OCI-LY1 (cell line): Measurements from ENCODE around the gene CENPT.

ENCODE experiments used
- H2AFZ ChIP-seq: fragments of 200-600 bp; sonication (generic), shearing (Covaris generic); 2 replicates; pipeline ENCODE4 v1.6.0; 2014; ENCODE audit warnings: antibody characterized with exemption, mild to moderate bottlenecking, low read length
- H3F3A ChIP-seq: fragments of 200-600 bp; sonication (generic), shearing (Covaris generic); 2 replicates; pipeline ENCODE4 v1.6.0; 2014; ENCODE audit warnings: mild to moderate bottlenecking, antibody characterized with exemption, low read length, moderate library complexity; ENCODE audit not compliant: insufficient read depth
- H3K27ac ChIP-seq: fragments of 200-600 bp; sonication (generic); 2 replicates; pipeline ENCODE4 v1.5.1; 2014; ENCODE audit warnings: low read length, mixed run types, mild to moderate bottlenecking, low read depth; ENCODE audit not compliant: poor library complexity, severe bottlenecking
- H3K27me3 ChIP-seq: fragments of 200-600 bp; sonication (generic); 2 replicates; pipeline ENCODE4 v1.6.0; 2014; ENCODE audit warnings: antibody characterized with exemption, mild to moderate bottlenecking, low read length, moderate library complexity; ENCODE audit not compliant: insufficient read depth
- H3K36me3 ChIP-seq: fragments of 200-600 bp; sonication (generic); 2 replicates; pipeline ENCODE4 v1.6.1; 2014; ENCODE audit warnings: mild to moderate bottlenecking, antibody characterized with exemption, low read length, moderate library complexity, mixed read lengths; ENCODE audit not compliant: insufficient read depth
- H3K4me1 ChIP-seq: fragments of 200-600 bp; sonication (generic); 2 replicates; pipeline ENCODE4 v1.5.1; 2014; ENCODE audit warnings: mild to moderate bottlenecking, low read length, moderate library complexity; ENCODE audit not compliant: insufficient read depth, severe bottlenecking
- H3K4me2 ChIP-seq: fragments of 200-600 bp; sonication (generic), shearing (Covaris generic); 2 replicates; pipeline ENCODE4 v1.6.1; 2014; ENCODE audit warnings: low read length
- H3K4me3 ChIP-seq: fragments of 200-600 bp; sonication (generic); 2 replicates; pipeline ENCODE4 v1.5.1; 2014; ENCODE audit warnings: low read length, low read depth, mild to moderate bottlenecking, mixed read lengths; ENCODE audit not compliant: poor library complexity, severe bottlenecking
- H3K79me2 ChIP-seq: fragments of 200-600 bp; shearing (Covaris generic); 2 replicates; pipeline ENCODE4 v1.6.1; 2016; ENCODE audit warnings: mixed run types, low read length, mixed read lengths; ENCODE audit not compliant: insufficient read depth
- H3K9ac ChIP-seq: fragments of 200-600 bp; sonication (generic), shearing (Covaris generic); 2 replicates; pipeline ENCODE4 v1.6.1; 2014; ENCODE audit warnings: mild to moderate bottlenecking, low read length, mixed read lengths
- H3K9me2 ChIP-seq: fragments of 200-600 bp; sonication (generic), shearing (Covaris generic); 2 replicates; pipeline ENCODE4 v1.6.1; 2014; ENCODE audit warnings: low read depth, mild to moderate bottlenecking, low read length, mixed read lengths
- H3K9me3 ChIP-seq: fragments of 200-600 bp; shearing (Covaris generic); 2 replicates; pipeline ENCODE4 v1.6.1; 2014; ENCODE audit warnings: low read length, mixed read lengths
- H4K20me1 ChIP-seq: fragments of 200-600 bp; sonication (generic), shearing (Covaris generic); 2 replicates; pipeline ENCODE4 v1.6.0; 2016; ENCODE audit warnings: mild to moderate bottlenecking, low read length; ENCODE audit not compliant: insufficient read depth
- CTCF ChIP-seq: fragments of 200-600 bp; sonication (generic), shearing (Covaris generic); IDR thresholded peaks from 2 replicates; pipeline ENCODE4 v1.5.1; 2017; ENCODE audit warnings: mild to moderate bottlenecking, antibody characterized with exemption, low read length, moderate library complexity, mixed read lengths
- EZH2 ChIP-seq: fragments of 200-600 bp; sonication (generic), shearing (Covaris generic); IDR thresholded peaks from 2 replicates; pipeline ENCODE4 v1.8.0; 2017; ENCODE audit warnings: borderline replicate concordance, mixed run types, mild to moderate bottlenecking, antibody characterized with exemption, low read length, moderate library complexity, mixed read lengths

Gene CENPT

GRCh38 chr16:67869653-67870052 lies 22.2 kb upstream of the CENPT start:
- peaks cover 18% of the 10 kb centered on the region for H3K4me1 ChIP-seq
- peaks cover 66% of the 10 kb centered on the region for H3K36me3 ChIP-seq

GRCh38 chr16:67868290-67868689 lies 20.8 kb upstream of the CENPT start:
- H3K4me2 ChIP-seq: no peak overlapping the region
- H3K9me2 ChIP-seq: no peaks in the 10 kb centered on the region
- H3F3A ChIP-seq: no peaks in the 10 kb centered on the region
- H3K9ac ChIP-seq: no peak overlapping the region
- H3K36me3 ChIP-seq: peaks cover 69% of the 10 kb centered on the region
- no peak overlapping the region for H3K27ac ChIP-seq
- no peaks in the 10 kb centered on the region for H4K20me1 ChIP-seq
- no peak for TF ChIP-seq EZH2
- no peak for TF ChIP-seq CTCF
- no peaks in the 10 kb centered on the region for H3K27me3 ChIP-seq
- peaks cover 7% of the 10 kb centered on the region for H3K4me1 ChIP-seq
- no peak overlapping the region for H3K4me3 ChIP-seq
- no peaks in the 10 kb centered on the region for H3K9me3 ChIP-seq
- no peak overlapping the region for H2AFZ ChIP-seq
- peaks cover 3% of the 10 kb centered on the region for H3K79me2 ChIP-seq

More at GRCh38 chr16:67869653-67870052, 22.2 kb upstream of the CENPT start:
- H3K27ac ChIP-seq: no peak overlapping the region
- H3K9ac ChIP-seq: no peak overlapping the region
- H3F3A ChIP-seq: no peaks in the 10 kb centered on the region
- no peaks in the 10 kb centered on the region for H3K27me3 ChIP-seq
- H3K4me2 ChIP-seq: no peak overlapping the region
- peaks cover 16% of the 10 kb centered on the region for H3K79me2 ChIP-seq
- H3K4me3 ChIP-seq: no peak overlapping the region
- TF ChIP-seq EZH2 (no peak), CTCF (no peak)
- no peaks in the 10 kb centered on the region for H3K9me3 ChIP-seq
- H4K20me1 ChIP-seq: no peaks in the 10 kb centered on the region
- H2AFZ ChIP-seq: no peak overlapping the region
- no peaks in the 10 kb centered on the region for H3K9me2 ChIP-seq

- Histone ChIP-seq H3K27me3 (no peaks in the 10 kb centered on the region), H2AFZ (no peak overlapping the region), H3K9me3 (no peaks in the 10 kb centered on the region), H3K36me3 (peaks cover 76% of the 10 kb centered on the region), H3K79me2 (peaks cover 29% of the 10 kb centered on the region), H3K4me3 (no peak overlapping the region), H4K20me1 (no peaks in the 10 kb centered on the region), H3K9me2 (no peaks in the 10 kb centered on the region), H3K4me1 (no peaks in the 10 kb centered on the region), H3K4me2 (no peak overlapping the region), H3F3A (no peaks in the 10 kb centered on the region), H3K9ac (no peak overlapping the region), H3K27ac (no peak overlapping the region)
- no peak for TF ChIP-seq EZH2
- peak; percentile 47; the same call in 1 of the 2 replicates for TF ChIP-seq CTCF
These were observed 17.8 kb upstream of the CENPT start for GRCh38 chr16:67865318-67865717.
